ENCODE data around the gene TSBP1.

DNA sequence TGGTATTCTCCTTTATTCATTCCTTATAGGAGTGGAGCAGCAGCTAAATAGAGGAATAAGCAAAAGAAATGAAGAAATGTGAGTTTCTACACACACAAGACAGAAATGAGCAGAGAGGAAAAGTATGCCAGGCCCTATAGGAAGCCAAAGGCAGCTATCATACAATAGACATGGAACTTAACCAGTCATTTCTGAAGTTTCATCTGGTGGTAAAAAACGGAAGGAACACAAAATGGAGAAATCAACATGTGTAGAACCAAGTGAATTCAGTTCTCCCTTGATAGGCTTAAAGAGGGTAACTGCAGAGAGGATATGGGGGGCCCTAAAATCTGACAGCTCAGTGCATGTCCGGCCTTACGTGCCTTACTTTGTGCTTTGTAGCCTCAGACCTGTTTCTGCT, 44.6 kb downstream of the TSBP1 start:
- TF ChIP-seq POLR2A (IDR thresholded peaks at IDR 0.05) (no peak), POLR2AphosphoS5 (IDR thresholded peaks at IDR 0.05; ENCODE audit: insufficient read depth in 1 of 2, low read depth in 1 of 2) (no peak)
- TF ChIP-seq, protein P1, sequence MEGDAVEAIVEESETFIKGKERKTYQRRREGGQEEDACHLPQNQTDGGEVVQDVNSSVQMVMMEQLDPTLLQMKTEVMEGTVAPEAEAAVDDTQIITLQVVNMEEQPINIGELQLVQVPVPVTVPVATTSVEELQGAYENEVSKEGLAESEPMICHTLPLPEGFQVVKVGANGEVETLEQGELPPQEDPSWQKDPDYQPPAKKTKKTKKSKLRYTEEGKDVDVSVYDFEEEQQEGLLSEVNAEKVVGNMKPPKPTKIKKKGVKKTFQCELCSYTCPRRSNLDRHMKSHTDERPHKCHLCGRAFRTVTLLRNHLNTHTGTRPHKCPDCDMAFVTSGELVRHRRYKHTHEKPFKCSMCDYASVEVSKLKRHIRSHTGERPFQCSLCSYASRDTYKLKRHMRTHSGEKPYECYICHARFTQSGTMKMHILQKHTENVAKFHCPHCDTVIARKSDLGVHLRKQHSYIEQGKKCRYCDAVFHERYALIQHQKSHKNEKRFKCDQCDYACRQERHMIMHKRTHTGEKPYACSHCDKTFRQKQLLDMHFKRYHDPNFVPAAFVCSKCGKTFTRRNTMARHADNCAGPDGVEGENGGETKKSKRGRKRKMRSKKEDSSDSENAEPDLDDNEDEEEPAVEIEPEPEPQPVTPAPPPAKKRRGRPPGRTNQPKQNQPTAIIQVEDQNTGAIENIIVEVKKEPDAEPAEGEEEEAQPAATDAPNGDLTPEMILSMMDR (IDR thresholded peaks at IDR 0.05), result no peak
